Calu3 (cell line): ENCODE results near the gene PLK2. TPM values are rescaled to one million over a fixed set of nuclear protein-coding genes. Genes with fewer than 3 reads are reported as not detected.

Experiments used
- BruUV-seq: library from RNA; stranded (reverse); fragments of 400-500 nt; replicated peaks from 2 replicates; lab custom pipeline; 2021; lab: Mats Ljungman, UMichigan
- CTCF ChIA-PET: fragments of 300-600 bp; sonication (Branson Sonifier 250); formaldehyde crosslinking; loops from one replicate; lab custom pipeline; 2022; ENCODE audit warnings: antibody characterized with exemption; lab: Charles Lee
- DNase-seq: peaks from one replicate; pipeline ENCODE4 v3.0.0; 2022
- H3K27ac Mint-ChIP-seq: one replicate; pipeline ENCODE4 v1.8.0; 2022; ENCODE audit warnings: mixed read lengths; ENCODE audit not compliant: unreplicated experiment
- H3K27me3 Mint-ChIP-seq: one replicate; pipeline ENCODE4 v1.8.0; 2022; ENCODE audit warnings: mixed read lengths; ENCODE audit not compliant: unreplicated experiment
- H3K36me3 Mint-ChIP-seq: one replicate; pipeline ENCODE4 v1.8.0; 2022; ENCODE audit warnings: mild to moderate bottlenecking, moderate library complexity, mixed read lengths; ENCODE audit not compliant: insufficient read depth, unreplicated experiment
- H3K4me1 Mint-ChIP-seq: one replicate; pipeline ENCODE4 v1.8.0; 2022; ENCODE audit warnings: mild to moderate bottlenecking, low read depth, mixed read lengths; ENCODE audit not compliant: unreplicated experiment
- H3K4me3 Mint-ChIP-seq: one replicate; pipeline ENCODE4 v1.8.0; 2022; ENCODE audit warnings: mild to moderate bottlenecking, low read depth, moderate library complexity, mixed read lengths; ENCODE audit not compliant: unreplicated experiment
- H3K9me3 Mint-ChIP-seq: one replicate; pipeline ENCODE4 v1.8.0; 2022; ENCODE audit warnings: low read depth, mixed read lengths; ENCODE audit not compliant: unreplicated experiment
- intact Hi-C: fragments of 100-400 bp; cut with micrococcal nuclease; formaldehyde crosslinking; loops from one replicate; pipeline ENCODE4 v1.10.0; 2022; ENCODE audit not compliant: unreplicated experiment
- total RNA-seq: library from RNA; stranded (reverse); gene quantifications from 2 replicates; pipeline ENCODE4 v1.2.3, GENCODE V29; 2022
- TF ChIP-seq, protein P1 (sequence below): fragments of 200-600 bp; IDR thresholded peaks from one replicate; pipeline ENCODE4 v1.8.0; 2022; ENCODE audit warnings: antibody characterized with exemption; ENCODE audit not compliant: unreplicated experiment

PLK2 gene
- total RNA-seq, 1 experiment from 2014 or later = 229 TPM

DNA sequence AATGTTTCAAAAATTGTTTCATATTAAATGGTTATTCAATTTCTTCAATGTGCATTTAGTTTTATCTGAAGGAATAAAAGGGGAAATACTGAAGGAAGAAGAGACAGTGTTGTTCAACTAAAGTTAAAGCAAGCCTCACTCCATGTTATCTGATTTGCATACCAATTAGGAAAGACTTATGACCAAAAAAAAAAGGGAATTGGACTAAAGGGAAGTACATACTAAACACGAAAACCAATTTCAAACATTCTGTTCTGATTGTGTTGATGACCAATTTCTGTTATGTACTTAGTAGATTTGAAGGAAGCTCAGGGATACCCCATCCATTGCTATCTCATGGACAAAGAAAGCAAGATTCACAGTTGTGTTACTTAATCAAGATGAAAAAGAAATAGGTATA is 26.4 kb upstream of the PLK2 start:
- no peak overlapping the region for H3K27ac Mint-ChIP-seq
- DNase-seq = no peak
- H3K27me3 Mint-ChIP-seq = peaks cover 38% of the 10 kb centered on the region
- no TSS peak for BruUV-seq
- no peaks in the 10 kb centered on the region for H3K36me3 Mint-ChIP-seq
- H3K4me1 Mint-ChIP-seq = no peaks in the 10 kb centered on the region
- intact Hi-C loops = no loop called here
- no peak overlapping the region for H3K4me3 Mint-ChIP-seq
- H3K9me3 Mint-ChIP-seq = no peaks in the 10 kb centered on the region
- CTCF ChIA-PET = no interaction called here
- TF ChIP-seq, protein P1, sequence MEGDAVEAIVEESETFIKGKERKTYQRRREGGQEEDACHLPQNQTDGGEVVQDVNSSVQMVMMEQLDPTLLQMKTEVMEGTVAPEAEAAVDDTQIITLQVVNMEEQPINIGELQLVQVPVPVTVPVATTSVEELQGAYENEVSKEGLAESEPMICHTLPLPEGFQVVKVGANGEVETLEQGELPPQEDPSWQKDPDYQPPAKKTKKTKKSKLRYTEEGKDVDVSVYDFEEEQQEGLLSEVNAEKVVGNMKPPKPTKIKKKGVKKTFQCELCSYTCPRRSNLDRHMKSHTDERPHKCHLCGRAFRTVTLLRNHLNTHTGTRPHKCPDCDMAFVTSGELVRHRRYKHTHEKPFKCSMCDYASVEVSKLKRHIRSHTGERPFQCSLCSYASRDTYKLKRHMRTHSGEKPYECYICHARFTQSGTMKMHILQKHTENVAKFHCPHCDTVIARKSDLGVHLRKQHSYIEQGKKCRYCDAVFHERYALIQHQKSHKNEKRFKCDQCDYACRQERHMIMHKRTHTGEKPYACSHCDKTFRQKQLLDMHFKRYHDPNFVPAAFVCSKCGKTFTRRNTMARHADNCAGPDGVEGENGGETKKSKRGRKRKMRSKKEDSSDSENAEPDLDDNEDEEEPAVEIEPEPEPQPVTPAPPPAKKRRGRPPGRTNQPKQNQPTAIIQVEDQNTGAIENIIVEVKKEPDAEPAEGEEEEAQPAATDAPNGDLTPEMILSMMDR = no peak

DNA sequence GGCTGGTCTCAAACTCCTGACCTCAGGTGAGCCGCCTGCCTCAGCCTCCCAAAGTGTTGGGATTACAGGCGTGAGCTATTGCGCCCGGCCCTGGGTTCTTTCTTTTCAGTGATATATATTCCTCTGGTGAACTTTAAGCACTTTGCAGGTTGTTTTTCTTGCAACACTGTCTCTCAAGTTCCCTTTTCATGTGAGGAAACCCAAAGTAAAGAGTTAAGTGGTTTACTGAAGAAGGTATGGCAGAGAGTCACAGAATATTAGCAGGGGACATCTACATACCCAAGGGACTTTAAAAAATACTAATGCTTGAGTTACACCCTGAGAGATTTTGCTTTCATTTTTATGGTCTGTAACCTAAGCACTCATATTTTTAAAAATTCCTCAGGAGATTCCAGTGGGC is 24.6 kb upstream of the PLK2 start:
- no peaks in the 10 kb centered on the region for H3K36me3 Mint-ChIP-seq
- CTCF ChIA-PET = interaction anchor here (0.7 kb wide), 2 partner anchors 849 to 1588 kb away, joined by 3 read pairs; no protein-coding TSS in a partner anchor
- BruUV-seq = no TSS peak
- DNase-seq = no peak
- TF ChIP-seq, protein P1 = no peak
- no peak overlapping the region for H3K4me3 Mint-ChIP-seq
- no peaks in the 10 kb centered on the region for H3K9me3 Mint-ChIP-seq
- H3K27ac Mint-ChIP-seq = no peak overlapping the region
- no peaks in the 10 kb centered on the region for H3K4me1 Mint-ChIP-seq
- H3K27me3 Mint-ChIP-seq = peaks cover 24% of the 10 kb centered on the region
- intact Hi-C loops = no loop called here

DNA sequence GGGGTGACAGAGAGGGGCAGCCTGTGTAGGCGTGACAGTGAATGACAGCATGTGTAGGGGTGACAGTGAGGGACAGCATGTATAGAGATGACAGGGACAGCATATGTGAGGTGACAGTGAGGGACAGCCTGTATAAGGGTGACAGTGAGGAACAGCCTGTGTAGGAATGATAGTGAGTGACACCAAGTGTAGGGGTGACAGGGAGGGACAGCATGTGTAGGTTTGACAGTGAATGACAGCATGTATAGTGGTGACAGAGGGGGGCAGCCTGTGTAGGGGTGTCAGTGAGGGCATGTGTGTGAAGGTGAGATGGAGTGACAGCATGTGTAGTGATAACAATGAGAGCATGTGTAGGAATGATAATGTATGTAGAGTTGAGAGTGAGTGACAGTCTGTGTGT is 22.6 kb upstream of the PLK2 start:
- Mint-ChIP-seq H3K4me1 (no peaks in the 10 kb centered on the region), H3K27me3 (peaks cover 4% of the 10 kb centered on the region)

DNA sequence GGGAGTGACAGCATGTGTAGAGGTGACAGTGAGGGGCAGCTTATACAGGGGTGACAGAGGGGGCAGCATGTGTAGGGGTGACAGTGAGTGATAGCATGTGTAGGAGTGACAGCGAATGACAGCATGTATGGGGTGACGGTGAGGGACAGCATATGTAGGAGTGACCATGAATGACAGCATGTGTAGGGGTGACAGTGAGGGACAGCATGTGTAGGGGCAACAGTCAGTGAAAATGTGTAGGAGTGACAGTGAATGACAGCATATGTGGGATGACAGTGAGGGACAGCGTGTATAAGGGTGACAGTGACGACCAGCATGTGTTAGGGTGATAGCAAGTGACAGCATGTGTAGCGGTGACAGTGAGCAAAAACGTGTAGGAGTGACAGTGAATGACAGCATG is 21.9 kb upstream of the PLK2 start:
- Mint-ChIP-seq H3K36me3 (no peaks in the 10 kb centered on the region), H3K27ac (no peak overlapping the region), H3K4me3 (no peak overlapping the region), H3K27me3 (no peaks in the 10 kb centered on the region), H3K4me1 (no peaks in the 10 kb centered on the region), H3K9me3 (no peaks in the 10 kb centered on the region)
- intact Hi-C loops = no loop called here
- TF ChIP-seq, protein P1 = no peak
- no TSS peak for BruUV-seq
- DNase-seq = no peak
- CTCF ChIA-PET = no interaction called here

More for the DNA sequence above, 22.6 kb upstream of the PLK2 start:
- Mint-ChIP-seq H3K9me3 (no peaks in the 10 kb centered on the region), H3K36me3 (no peaks in the 10 kb centered on the region), H3K27ac (no peak overlapping the region), H3K4me3 (no peak overlapping the region)
- TF ChIP-seq, protein P1 = no peak
- CTCF ChIA-PET = no interaction called here
- intact Hi-C loops = no loop called here
- BruUV-seq = no TSS peak
- no peak for DNase-seq
